Fibroblast of villous mesenchyme (primary cell): ENCODE measurements around the gene USP17L21. TPM values are rescaled to one million over a fixed set of nuclear protein-coding genes. Genes with fewer than 3 reads are reported as not detected.
A peak's percentile ranks its signal among the peaks of the same experiment; 100 is the strongest.
"Not testable (repeated sequence)": the region's sequence is repeated elsewhere in the genome, so short reads cannot be mapped to it uniquely, and the experiment has no call there.

ENCODE experiments used
- DNase-seq: peaks from one replicate; pipeline ENCODE4 v3.0.0-alpha.2; 2010; ENCODE audit warnings: low read depth
- H3K4me3 ChIP-seq: 2 replicates; pipeline ENCODE4 v1.5.1; 2011; ENCODE audit warnings: low read depth, mild to moderate bottlenecking, low read length
- total RNA-seq: library from RNA; depleted of rRNA; stranded (reverse); fragments of >200 nt; gene quantifications from 2 replicates; pipeline ENCODE4 v1.2.3, GENCODE V29; 2012

USP17L21 gene
- not detected in 2 replicates for total RNA-seq

- H3K4me3 ChIP-seq, DNase-seq: not testable (repeated sequence)
These were observed at the start of gene USP17L21 for GRCh38 chr4:9262572-9262971. Gene USP17L21, plus strand, starts transcription at chr4:9262872. Its CDS starts 0 bp downstream, at chr4:9262872.

- not testable (repeated sequence) for H3K4me3 ChIP-seq, DNase-seq
These were observed 48.0 kb upstream of the USP17L21 start for GRCh38 chr4:9214701-9215100.

- DNase-seq, H3K4me3 ChIP-seq: not testable (repeated sequence)
These were observed 47.6 kb upstream of the USP17L21 start, which contains the start of gene USP17L11 for GRCh38 chr4:9215105-9215504. Gene USP17L11, plus strand, starts transcription at chr4:9215405. Its CDS starts 0 bp downstream, at chr4:9215405.

GRCh38 chr4:9219852-9220251 lies 42.8 kb upstream of the USP17L21 start, which contains the start of gene USP17L12:
Gene USP17L12, plus strand, starts transcription at chr4:9220152. Its CDS starts 0 bp downstream, at chr4:9220152.
- H3K4me3 ChIP-seq, DNase-seq: not testable (repeated sequence)

GRCh38 chr4:9224596-9224995 lies 38.1 kb upstream of the USP17L21 start, which contains the start of gene USP17L13:
Gene USP17L13, plus strand, starts transcription at chr4:9224896. Its CDS starts 0 bp downstream, at chr4:9224896.
- not testable (repeated sequence) for H3K4me3 ChIP-seq, DNase-seq

GRCh38 chr4:9230249-9230648 lies 32.4 kb upstream of the USP17L21 start:
- DNase-seq, H3K4me3 ChIP-seq: not testable (repeated sequence)

- not testable (repeated sequence) for H3K4me3 ChIP-seq, DNase-seq
These were observed 28.6 kb upstream of the USP17L21 start, which contains the start of gene USP17L15 for GRCh38 chr4:9234085-9234484. Gene USP17L15, plus strand, starts transcription at chr4:9234385. Its CDS starts 0 bp downstream, at chr4:9234385.

GRCh38 chr4:9238461-9238860 lies 24.2 kb upstream of the USP17L21 start:
- not testable (repeated sequence) for H3K4me3 ChIP-seq, DNase-seq

GRCh38 chr4:9243579-9243978 lies 19.1 kb upstream of the USP17L21 start, which contains the start of gene USP17L17:
Gene USP17L17, plus strand, starts transcription at chr4:9243879. Its CDS starts 0 bp downstream, at chr4:9243879.
- H3K4me3 ChIP-seq, DNase-seq: not testable (repeated sequence)

GRCh38 chr4:9247953-9248680 lies 14.6 kb upstream of the USP17L21 start, which contains the start of gene USP17L18:
Gene USP17L18, plus strand, starts transcription at chr4:9248630. Its CDS starts 0 bp downstream, at chr4:9248630.
- DNase-seq = peak; percentile 0
- H3K4me3 ChIP-seq = not testable (repeated sequence)

GRCh38 chr4:9253078-9253477 lies 9.6 kb upstream of the USP17L21 start, which contains the start of gene USP17L19:
Gene USP17L19, plus strand, starts transcription at chr4:9253378. Its CDS starts 0 bp downstream, at chr4:9253378.
- not testable (repeated sequence) for DNase-seq, H3K4me3 ChIP-seq

- DNase-seq, H3K4me3 ChIP-seq: not testable (repeated sequence)
These were observed 4.8 kb upstream of the USP17L21 start, which contains the start of gene USP17L20 for GRCh38 chr4:9257824-9258223. Gene USP17L20, plus strand, starts transcription at chr4:9258124. Its CDS starts 0 bp downstream, at chr4:9258124.

GRCh38 chr4:9267319-9267718 lies 4.6 kb downstream of the USP17L21 start, which contains the start of gene USP17L22:
Gene USP17L22, plus strand, starts transcription at chr4:9267619. Its CDS starts 0 bp downstream, at chr4:9267619.
- DNase-seq, H3K4me3 ChIP-seq: not testable (repeated sequence)

GRCh38 chr4:9271719-9272118 lies 9.0 kb downstream of the USP17L21 start:
- DNase-seq, H3K4me3 ChIP-seq: not testable (repeated sequence)

Other genes starting within 250 kb of the USP17L21 start
- gene FAM90A26, start 92.5 kb upstream of the USP17L21 start, total RNA-seq = not detected in 2 replicates
- not detected in 2 replicates for gene USP17L10, start 52.2 kb upstream of the USP17L21 start, total RNA-seq
- gene USP17L11, start 47.5 kb upstream of the USP17L21 start, total RNA-seq = not detected in 2 replicates
- not detected in 2 replicates for gene USP17L12, start 42.7 kb upstream of the USP17L21 start, total RNA-seq
- not detected in 2 replicates for gene USP17L13, start 38.0 kb upstream of the USP17L21 start, total RNA-seq
- gene USP17L15, start 28.5 kb upstream of the USP17L21 start, total RNA-seq = not detected in 2 replicates
- not detected in 2 replicates for gene USP17L17, start 19.0 kb upstream of the USP17L21 start, total RNA-seq
- not detected in 2 replicates for gene USP17L18, start 14.2 kb upstream of the USP17L21 start, total RNA-seq
- not detected in 2 replicates for gene USP17L19, start 9.5 kb upstream of the USP17L21 start, total RNA-seq
- gene USP17L20, start 4.7 kb upstream of the USP17L21 start, total RNA-seq = not detected in 2 replicates
- not detected in 2 replicates for gene USP17L22, start 4.7 kb downstream of the USP17L21 start, total RNA-seq
- gene USP17L24, start 62.3 kb downstream of the USP17L21 start, total RNA-seq = not detected in 2 replicates
- gene USP17L25, start 67.0 kb downstream of the USP17L21 start, total RNA-seq = not detected in 2 replicates
- gene USP17L26, start 71.8 kb downstream of the USP17L21 start, total RNA-seq = not detected in 2 replicates
- not detected in 2 replicates for gene USP17L5, start 76.5 kb downstream of the USP17L21 start, total RNA-seq
- not detected in 2 replicates for gene USP17L27, start 81.3 kb downstream of the USP17L21 start, total RNA-seq
- gene USP17L28, start 86.0 kb downstream of the USP17L21 start, total RNA-seq = not detected in 2 replicates
- not detected in 2 replicates for gene USP17L29, start 90.8 kb downstream of the USP17L21 start, total RNA-seq
- not detected in 2 replicates for gene USP17L30, start 100.3 kb downstream of the USP17L21 start, total RNA-seq
- not detected in 2 replicates for gene DEFB131A, start 181.5 kb downstream of the USP17L21 start, total RNA-seq